Omental fat pad (tissue), 4 donors: ENCODE measurements around the gene ZNF512B. TPM values are rescaled to one million over a fixed set of nuclear protein-coding genes. Genes with fewer than 3 reads are reported as not detected.

ENCODE experiments used
- ATAC-seq: fragments of 150-250 bp; one replicate; pipeline ENCODE4 v1.9.1; 2016; ENCODE audit warnings: mild to moderate bottlenecking, moderate library complexity; ENCODE audit not compliant: low FRiP score
- DNase-seq: peaks from one replicate; pipeline ENCODE4 v3.0.0-alpha.2; 2019; ENCODE audit warnings: low spot score
- total RNA-seq, 4 donors: library from RNA; depleted of rRNA; stranded (reverse); fragments of >200 nt; gene quantifications; one replicate each; pipeline ENCODE4 v1.1.0, GENCODE V29; 2016
- TF ChIP-seq, protein P1 (sequence below), 3 donors: fragments of 450-650 bp; IDR thresholded peaks; one replicate each; pipeline ENCODE4 v1.5.1; 2016 to 2017; ENCODE audit warnings: antibody characterized with exemption in 3 of 3, mild to moderate bottlenecking in 3 of 3, moderate library complexity in 2 of 3

ZNF512B gene
- total RNA-seq, 4 donors from 2014 or later, result 6.4 to 9.8 (median 7.2) TPM

DNA sequence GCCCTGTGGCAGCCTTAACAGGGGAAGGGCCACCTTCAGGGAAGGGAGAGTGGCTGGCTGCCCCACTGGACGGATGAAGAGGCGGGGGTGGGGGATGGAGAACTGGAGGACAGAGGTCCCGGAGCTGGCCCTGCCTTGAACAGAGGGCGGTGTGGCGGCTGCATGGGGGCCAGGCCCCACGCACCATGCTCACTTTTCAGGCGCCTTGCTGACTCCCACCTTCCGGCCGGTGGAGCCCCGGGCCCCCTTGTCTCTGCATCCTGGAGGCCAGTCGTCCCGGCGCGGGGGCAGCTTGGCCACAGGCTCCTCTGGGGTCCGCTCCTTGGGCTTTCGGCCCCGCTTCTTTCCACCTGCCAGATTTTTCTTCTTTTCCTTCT lies 10.0 kb downstream of the ZNF512B start:
- DNase-seq (no peak), ATAC-seq (no peak)
- TF ChIP-seq, protein P1, sequence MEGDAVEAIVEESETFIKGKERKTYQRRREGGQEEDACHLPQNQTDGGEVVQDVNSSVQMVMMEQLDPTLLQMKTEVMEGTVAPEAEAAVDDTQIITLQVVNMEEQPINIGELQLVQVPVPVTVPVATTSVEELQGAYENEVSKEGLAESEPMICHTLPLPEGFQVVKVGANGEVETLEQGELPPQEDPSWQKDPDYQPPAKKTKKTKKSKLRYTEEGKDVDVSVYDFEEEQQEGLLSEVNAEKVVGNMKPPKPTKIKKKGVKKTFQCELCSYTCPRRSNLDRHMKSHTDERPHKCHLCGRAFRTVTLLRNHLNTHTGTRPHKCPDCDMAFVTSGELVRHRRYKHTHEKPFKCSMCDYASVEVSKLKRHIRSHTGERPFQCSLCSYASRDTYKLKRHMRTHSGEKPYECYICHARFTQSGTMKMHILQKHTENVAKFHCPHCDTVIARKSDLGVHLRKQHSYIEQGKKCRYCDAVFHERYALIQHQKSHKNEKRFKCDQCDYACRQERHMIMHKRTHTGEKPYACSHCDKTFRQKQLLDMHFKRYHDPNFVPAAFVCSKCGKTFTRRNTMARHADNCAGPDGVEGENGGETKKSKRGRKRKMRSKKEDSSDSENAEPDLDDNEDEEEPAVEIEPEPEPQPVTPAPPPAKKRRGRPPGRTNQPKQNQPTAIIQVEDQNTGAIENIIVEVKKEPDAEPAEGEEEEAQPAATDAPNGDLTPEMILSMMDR (IDR thresholded peaks at IDR 0.05), result no peak

DNA sequence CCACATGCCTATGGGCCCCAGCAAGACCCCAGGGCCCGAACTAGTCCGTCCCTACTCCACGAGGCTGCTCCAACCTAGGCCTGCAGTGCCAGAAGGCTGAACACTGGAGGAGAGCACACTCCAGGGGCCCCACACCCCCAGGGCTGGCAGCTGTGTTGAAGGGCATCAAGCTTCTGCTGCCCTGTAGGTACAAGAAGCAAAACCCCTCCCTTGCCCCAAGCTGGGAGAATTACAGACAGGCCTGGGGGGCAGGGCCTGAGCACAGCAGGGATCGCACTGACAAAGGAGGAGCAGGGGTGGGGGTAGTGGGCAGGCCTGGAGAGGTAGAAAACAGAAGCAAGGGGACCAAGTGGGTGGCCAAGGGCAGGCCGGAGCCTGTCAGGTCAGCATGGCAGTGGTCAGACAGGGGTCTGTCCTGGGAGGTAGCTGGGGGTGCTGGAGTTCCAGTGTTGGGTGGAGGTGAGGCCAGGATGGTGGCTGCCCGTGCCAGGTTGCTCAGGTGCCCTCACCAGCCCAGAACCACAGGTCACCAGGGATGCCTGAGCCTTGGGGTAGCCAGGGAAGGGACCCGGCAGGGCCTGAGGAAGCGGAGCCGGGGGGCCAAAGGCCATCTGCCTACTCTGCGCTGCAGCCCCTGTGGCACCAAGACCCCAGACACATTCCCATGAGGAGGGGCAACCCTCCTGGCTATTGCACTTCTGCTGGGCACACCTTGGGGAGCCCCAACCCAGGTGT lies 10.6 kb downstream of the ZNF512B start:
- DNase-seq, result no peak
- TF ChIP-seq, protein P1 (IDR thresholded peaks at IDR 0.05), result no peak
- no peak for ATAC-seq

DNA sequence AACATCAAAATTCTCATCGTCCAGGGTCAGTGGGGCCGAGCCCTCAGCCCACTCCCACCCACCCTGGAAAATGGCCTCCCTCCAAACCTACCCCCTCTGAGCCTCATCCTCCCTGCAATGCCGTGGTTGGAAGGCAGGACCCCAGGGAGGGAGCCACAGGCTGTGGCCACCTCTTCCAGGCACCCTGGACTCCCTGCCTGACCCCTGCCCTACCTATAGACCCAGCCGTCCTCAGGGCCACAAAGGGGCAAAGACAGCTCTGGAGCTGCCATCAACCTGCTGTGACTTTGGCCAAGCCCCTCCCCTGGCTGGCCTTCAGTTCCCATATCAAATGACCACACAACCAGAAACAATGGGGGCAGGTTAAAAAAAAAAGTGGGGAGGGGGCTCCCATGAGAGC lies 11.3 kb downstream of the ZNF512B start:
- no peak for ATAC-seq
- DNase-seq, result no peak
- TF ChIP-seq, protein P1 (IDR thresholded peaks at IDR 0.05), result no peak

DNA sequence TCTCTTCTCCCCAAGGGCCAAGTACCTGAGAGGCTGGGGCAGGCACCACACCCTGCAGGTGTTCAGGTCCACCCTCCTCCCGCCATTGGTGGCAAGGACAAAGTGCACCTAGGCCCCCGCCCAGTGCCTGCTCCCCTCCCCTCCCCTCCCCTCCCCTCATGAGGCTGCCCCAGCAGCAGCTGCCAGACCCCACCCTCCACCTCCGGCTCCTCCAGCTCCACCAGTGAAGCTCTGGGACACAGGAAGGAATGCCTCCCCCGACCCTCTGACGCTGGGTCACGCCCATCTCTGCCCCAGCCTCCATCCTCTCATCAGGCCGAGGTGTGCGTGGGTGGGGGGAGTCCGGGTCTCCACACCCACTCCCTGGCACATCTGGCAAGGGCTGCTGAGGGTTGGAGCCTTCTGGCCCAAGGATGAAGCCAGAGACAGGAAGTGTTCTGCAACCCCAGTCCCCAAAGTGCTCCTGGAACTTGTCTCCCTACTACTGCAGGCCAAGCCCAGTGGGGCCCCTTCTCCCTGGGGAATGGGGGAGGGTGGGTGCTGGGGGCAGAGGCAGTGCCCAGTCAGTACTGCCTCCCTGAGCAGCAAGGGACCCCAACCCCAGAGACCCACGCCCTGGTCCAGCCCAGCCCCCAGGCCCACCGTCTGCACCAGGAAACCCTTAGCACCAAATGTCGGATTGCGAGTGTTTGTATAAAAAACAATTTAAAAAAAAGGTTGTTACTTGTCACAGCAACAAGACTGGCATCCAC lies 11.9 kb downstream of the ZNF512B start:
- no peak for DNase-seq
- peak; percentile 40 for ATAC-seq
- TF ChIP-seq, protein P1 (IDR thresholded peaks at IDR 0.05), result no peak

DNA sequence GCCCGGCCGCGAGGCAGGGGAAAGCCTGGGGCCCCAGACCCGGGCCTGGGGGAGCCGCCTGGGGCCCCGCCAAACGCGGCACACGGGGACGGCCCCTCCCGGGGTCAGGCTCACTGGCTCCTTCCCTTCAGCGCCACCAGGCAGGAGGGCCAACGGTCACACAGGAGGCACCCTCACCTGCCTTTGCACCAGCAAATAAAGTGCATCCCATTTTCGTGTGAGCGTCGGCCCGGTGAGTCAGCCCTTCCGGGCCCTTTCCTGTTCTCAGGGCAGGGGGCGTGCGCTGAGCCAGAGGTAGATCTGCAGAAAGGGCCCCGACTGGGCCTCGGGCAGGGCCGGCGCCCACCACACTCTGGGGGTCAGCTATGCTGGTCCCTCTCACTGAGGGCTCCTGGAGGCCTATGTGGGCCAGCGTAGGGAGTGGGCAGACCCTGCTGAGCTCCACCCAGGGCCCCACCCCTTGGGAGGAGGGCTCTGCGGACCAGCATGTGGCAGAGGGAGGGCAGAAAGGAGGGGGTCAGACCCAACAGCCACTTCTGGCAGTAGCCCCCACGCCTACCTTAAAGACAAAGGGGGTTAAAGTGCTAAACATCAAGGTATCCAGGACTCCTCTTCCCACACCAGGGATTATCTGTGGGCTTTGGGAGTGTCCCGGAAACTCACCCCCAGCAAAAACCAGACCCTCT lies 12.6 kb downstream of the ZNF512B start:
- peak; percentile 53 for ATAC-seq

DNA sequence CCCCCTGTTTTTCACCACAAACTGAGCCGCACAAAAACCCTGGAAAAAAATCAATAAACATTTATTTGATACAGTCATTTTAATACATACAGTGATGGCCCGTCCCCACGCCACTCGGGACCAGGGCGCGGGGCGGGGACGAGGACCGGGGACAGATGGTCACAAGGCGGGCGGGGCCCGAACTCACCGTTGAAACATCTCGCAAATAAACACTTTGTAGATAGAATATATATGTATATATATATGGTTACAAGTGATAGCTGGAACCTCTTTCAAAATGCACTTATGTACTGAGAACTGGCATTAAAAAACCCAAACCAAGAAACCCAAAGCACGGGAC lies 13.1 kb downstream of the ZNF512B start:
- DNase-seq (no peak), ATAC-seq (peak; percentile 0)

More for the DNA sequence above, 12.6 kb downstream of the ZNF512B start:
- DNase-seq, result no peak
- TF ChIP-seq, protein P1 (IDR thresholded peaks at IDR 0.05), result no peak

More for the DNA sequence above, 13.1 kb downstream of the ZNF512B start:
- TF ChIP-seq, protein P1 (IDR thresholded peaks at IDR 0.05), result no peak
